PC-9 (cell line): ENCODE data around the gene AP1G2. TPM values are rescaled to one million over a fixed set of nuclear protein-coding genes. Genes with fewer than 3 reads are reported as not detected.

Experiments
- BruUV-seq: library from RNA; stranded (reverse); fragments of 400-500 nt; replicated peaks from 2 replicates; lab custom pipeline; 2021; lab: Mats Ljungman, UMichigan
- CTCF ChIA-PET: fragments of 300-600 bp; sonication (Branson Sonifier 250); formaldehyde crosslinking; loops from one replicate; lab custom pipeline; 2022; ENCODE audit warnings: antibody characterized with exemption; lab: Charles Lee
- POLR2A ChIA-PET: fragments of 300-600 bp; sonication (Branson Sonifier 250); formaldehyde crosslinking; loops from one replicate; lab custom pipeline; 2022; ENCODE audit warnings: antibody characterized with exemption; ENCODE audit not compliant: unreplicated experiment; lab: Charles Lee
- DNase-seq, 2 experiments: peaks; one replicate each; pipeline versions ENCODE4 v3.0.0 to v3.0.0-alpha.2; 2015 to 2022; ENCODE audit warnings: mixed read lengths in 1 of 2
- H2AFZ ChIP-seq: fragments of 200-600 bp; sonication (generic); 2 replicates; pipeline ENCODE4 v1.8.1; 2017; ENCODE audit warnings: antibody characterized with exemption
- H3F3A ChIP-seq: fragments of 200-600 bp; sonication (generic); 2 replicates; pipeline ENCODE4 v1.8.1; 2017; ENCODE audit warnings: antibody characterized with exemption, mild to moderate bottlenecking, low read depth; ENCODE audit not compliant: insufficient read depth
- H3K27ac ChIP-seq: fragments of 200-600 bp; sonication (generic); 2 replicates; pipeline ENCODE4 v1.6.1; 2016; ENCODE audit warnings: mixed run types
- H3K27me3 ChIP-seq: fragments of 200-600 bp; sonication (generic); 2 replicates; pipeline ENCODE4 v1.6.1; 2016; ENCODE audit warnings: low read depth, mixed run types; ENCODE audit not compliant: insufficient read depth
- H3K36me3 ChIP-seq: fragments of 200-600 bp; sonication (generic); 2 replicates; pipeline ENCODE4 v1.6.1; 2016; ENCODE audit warnings: low read depth, mixed run types
- H3K4me1 ChIP-seq: fragments of 200-600 bp; sonication (generic); replicated peaks from 2 replicates; pipeline ENCODE4 v1.6.1; 2016; ENCODE audit warnings: mixed run types; ENCODE audit not compliant: insufficient read depth
- H3K4me2 ChIP-seq: fragments of 200-600 bp; sonication (generic); 2 replicates; pipeline ENCODE4 v1.6.1; 2017; ENCODE audit warnings: mixed run types
- H3K4me3 ChIP-seq: fragments of 200-600 bp; sonication (generic); 2 replicates; pipeline ENCODE4 v1.6.1; 2016; ENCODE audit warnings: mixed run types
- H3K79me2 ChIP-seq: fragments of 200-600 bp; sonication (generic); 2 replicates; pipeline ENCODE4 v1.6.1; 2017; ENCODE audit warnings: low read depth, mixed run types
- H3K9me2 ChIP-seq: fragments of 200-600 bp; sonication (generic); 2 replicates; pipeline ENCODE4 v1.8.1; 2017; ENCODE audit warnings: mild to moderate bottlenecking; ENCODE audit not compliant: insufficient read depth
- H3K9me3 ChIP-seq: fragments of 200-600 bp; sonication (generic); 2 replicates; pipeline ENCODE4 v1.8.1; 2016; ENCODE audit warnings: low read depth; ENCODE audit not compliant: insufficient read depth
- H4K20me1 ChIP-seq: fragments of 200-600 bp; sonication (generic); 2 replicates; pipeline ENCODE4 v1.8.1; 2017; ENCODE audit not compliant: insufficient read depth
- CTCF ChIP-seq: fragments of 200-600 bp; sonication (generic); conservative IDR thresholded peaks from 2 replicates; pipeline ENCODE4 v1.6.1; 2017; ENCODE audit warnings: mixed run types, antibody characterized with exemption, mild to moderate bottlenecking, moderate library complexity
- EZH2 ChIP-seq: fragments of 200-600 bp; sonication (generic); IDR thresholded peaks from 2 replicates; pipeline ENCODE4 v1.8.0; 2017; ENCODE audit warnings: antibody characterized with exemption, low read depth
- intact Hi-C: fragments of 100-400 bp; cut with micrococcal nuclease; formaldehyde crosslinking; loops from one replicate; pipeline ENCODE4 v1.10.0; 2022; ENCODE audit not compliant: unreplicated experiment
- total RNA-seq: library from RNA; stranded (reverse); gene quantifications from 2 replicates; pipeline ENCODE4 v1.2.3, GENCODE V29; 2021

AP1G2 gene
- total RNA-seq, 1 experiment from 2014 or later = 128 TPM

GRCh38 chr14:23522643-23523198 is 44.9 kb downstream of the AP1G2 start:
- intact Hi-C loops = no loop called here
- POLR2A ChIA-PET = no interaction called here
- no peak overlapping the region for H3K4me2 ChIP-seq
- no peaks in the 10 kb centered on the region for H3K27me3 ChIP-seq
- no peaks in the 10 kb centered on the region for H3K9me2 ChIP-seq
- H3K4me3 ChIP-seq = no peak overlapping the region
- DNase-seq = no peak
- H3K79me2 ChIP-seq = no peaks in the 10 kb centered on the region
- no peak overlapping the region for H3K27ac ChIP-seq
- H3F3A ChIP-seq = no peaks in the 10 kb centered on the region
- CTCF ChIA-PET = no interaction called here
- no peaks in the 10 kb centered on the region for H3K4me1 ChIP-seq
- H2AFZ ChIP-seq = no peak overlapping the region
- no peaks in the 10 kb centered on the region for H3K36me3 ChIP-seq
- TF ChIP-seq CTCF (no peak), EZH2 (no peak)
- H4K20me1 ChIP-seq = no peaks in the 10 kb centered on the region
- BruUV-seq = no TSS peak
- no peaks in the 10 kb centered on the region for H3K9me3 ChIP-seq

GRCh38 chr14:23521785-23522640 is 45.6 kb downstream of the AP1G2 start:
- Histone ChIP-seq H3K4me1 (no peaks in the 10 kb centered on the region), H3F3A (no peaks in the 10 kb centered on the region), H3K9me2 (no peaks in the 10 kb centered on the region), H3K9me3 (no peaks in the 10 kb centered on the region), H3K27me3 (no peaks in the 10 kb centered on the region), H3K27ac (no peak overlapping the region), H2AFZ (no peak overlapping the region), H3K4me3 (no peak overlapping the region), H3K4me2 (no peak overlapping the region), H4K20me1 (no peaks in the 10 kb centered on the region), H3K36me3 (no peaks in the 10 kb centered on the region), H3K79me2 (no peaks in the 10 kb centered on the region)
- no peak for DNase-seq
- ChIA-PET CTCF (interaction anchor here (0.5 kb wide), 1 partner anchor 37 kb away, joined by 5 read pairs; no protein-coding TSS in a partner anchor), POLR2A (no interaction called here)
- BruUV-seq = no TSS peak
- no peak for TF ChIP-seq CTCF
- intact Hi-C loops = no loop called here

- CTCF ChIA-PET = no interaction called here
- H2AFZ ChIP-seq = no peak overlapping the region
Measured at GRCh38 chr14:23520899-23521533, 46.6 kb downstream of the AP1G2 start.

More at GRCh38 chr14:23520899-23521533, 46.6 kb downstream of the AP1G2 start:
- Histone ChIP-seq H3K36me3 (no peaks in the 10 kb centered on the region), H3K9me2 (no peaks in the 10 kb centered on the region), H3K4me1 (no peaks in the 10 kb centered on the region), H3K4me2 (no peak overlapping the region), H4K20me1 (no peaks in the 10 kb centered on the region), H3K9me3 (no peaks in the 10 kb centered on the region), H3K27ac (no peak overlapping the region), H3K79me2 (no peaks in the 10 kb centered on the region), H3K27me3 (no peaks in the 10 kb centered on the region), H3F3A (no peaks in the 10 kb centered on the region), H3K4me3 (no peak overlapping the region)
- DNase-seq = no peak
- POLR2A ChIA-PET = interaction anchor here (0.6 kb wide), 1 partner anchor 77 kb away, joined by 3 read pairs; no protein-coding TSS in a partner anchor
- no peak for TF ChIP-seq EZH2
- no peak for TF ChIP-seq CTCF
- BruUV-seq = TSS peak; percentile 24
- intact Hi-C loops = no loop called here
